ENCODE measurements around the gene NFIC. TPM values are rescaled to one million over a fixed set of nuclear protein-coding genes. Genes with fewer than 3 reads are reported as not detected.
"Not testable (repeated sequence)": the region's sequence is repeated elsewhere in the genome, so short reads cannot be mapped to it uniquely, and the experiment has no call there.

Gene NFIC
- total RNA-seq, 2 donors from 2014 or later = 42.0 to 71.3 TPM

GRCh38 chr19:3505598-3506383 is 139.4 kb downstream of the NFIC start, which contains the start of gene FZR1:
FZR1 (plus strand) TSS chr19:3506311; CDS start chr19:3522990, 16,679 bp downstream.
- Histone ChIP-seq H3K9ac (ENCODE audit: low read depth in 2 of 2, low read length in 2 of 2) (peak within 1 kb of the TSS; percentile 89 to 92), H3K27me3 (no peaks in the 10 kb centered on the region), H3K27ac (peak within 1 kb of the TSS; percentile 88), H3K9me3 (no peaks in the 10 kb centered on the region), H3K4me3 (peak within 1 kb of the TSS; percentile 74), H3K36me3 (no peaks in the 10 kb centered on the region), H3K4me1 (peaks cover 5% of the 10 kb centered on the region)
- intact Hi-C loops (cut with DNase I) = no loop called here
- TF ChIP-seq CTCF (IDR thresholded peaks at IDR 0.05) = no peak
- peak; percentile 99 for DNase-seq

GRCh38 chr19:3506384-3507340 is 140.3 kb downstream of the NFIC start:
- TF ChIP-seq CTCF (IDR thresholded peaks at IDR 0.05) = no peak
- Histone ChIP-seq H3K27ac (peak overlapping the region; percentile 69), H3K9ac (ENCODE audit: low read depth in 2 of 2, low read length in 2 of 2) (peak overlapping the region; percentile 82 to 92), H3K36me3 (no peaks in the 10 kb centered on the region), H3K27me3 (no peaks in the 10 kb centered on the region), H3K4me1 (peaks cover 5% of the 10 kb centered on the region), H3K4me3 (peak overlapping the region; percentile 74), H3K9me3 (no peaks in the 10 kb centered on the region)
- peak; percentile 45 for DNase-seq
- intact Hi-C loops (cut with DNase I) = no loop called here

GRCh38 chr19:3507371-3508120 is 141.2 kb downstream of the NFIC start:
- peak; percentile 45 for DNase-seq
- Histone ChIP-seq H3K4me1 (peaks cover 5% of the 10 kb centered on the region), H3K27me3 (no peaks in the 10 kb centered on the region), H3K36me3 (no peaks in the 10 kb centered on the region), H3K9ac (ENCODE audit: low read depth in 2 of 2, low read length in 2 of 2) (peak overlapping the region; percentile 82 to 92), H3K4me3 (peak overlapping the region; percentile 74), H3K27ac (no peak overlapping the region), H3K9me3 (no peaks in the 10 kb centered on the region)
- TF ChIP-seq CTCF (IDR thresholded peaks at IDR 0.05) = no peak
- intact Hi-C loops (cut with DNase I) = no loop called here

GRCh38 chr19:3508121-3508661 is 141.8 kb downstream of the NFIC start:
- H3K4me1 ChIP-seq = not testable (repeated sequence)

GRCh38 chr19:3508771-3509535 is 142.6 kb downstream of the NFIC start:
- no peak overlapping the region for H3K4me3 ChIP-seq
- H3K36me3 ChIP-seq = no peaks in the 10 kb centered on the region
- H3K4me1 ChIP-seq = peaks cover 5% of the 10 kb centered on the region
- H3K27me3 ChIP-seq = no peaks in the 10 kb centered on the region
- no peak overlapping the region for H3K9ac ChIP-seq (ENCODE audit: low read depth in 2 of 2, low read length in 2 of 2)
- no peaks in the 10 kb centered on the region for H3K9me3 ChIP-seq
- no peak for DNase-seq
- TF ChIP-seq CTCF (IDR thresholded peaks at IDR 0.05) = no peak
- H3K27ac ChIP-seq = no peak overlapping the region
- intact Hi-C loops (cut with DNase I) = no loop called here

More at GRCh38 chr19:3508121-3508661, 141.8 kb downstream of the NFIC start:
- H3K9ac ChIP-seq (ENCODE audit: low read depth in 2 of 2, low read length in 2 of 2); H3K9me3 ChIP-seq; H3K4me3 ChIP-seq; DNase-seq; H3K27me3 ChIP-seq; H3K36me3 ChIP-seq; H3K27ac ChIP-seq; intact Hi-C loops (cut with DNase I): not testable (repeated sequence)

Data from colonic mucosa (tissue), 4 donors.